CD4-positive, alpha-beta T cell (primary cell): ENCODE data around the gene SERPINB13. TPM values are rescaled to one million over a fixed set of nuclear protein-coding genes. Genes with fewer than 3 reads are reported as not detected.

Experiments
- ATAC-seq: fragments of 200-7000 bp; cut with Tn5 transposase; one replicate; pipeline ENCODE4 v1.10.0; 2022; ENCODE audit warnings: mild to moderate bottlenecking; ENCODE audit not compliant: poor library complexity
- CTCF ChIA-PET: fragments of 350-600 bp; sonication (Branson Sonifier 250); formaldehyde crosslinking; loops from one replicate; lab custom pipeline; 2021; ENCODE audit warnings: antibody characterized with exemption, inconsistent platforms; lab: Charles Lee
- POLR2A ChIA-PET: fragments of 350-600 bp; sonication (Branson Sonifier 250); formaldehyde crosslinking; loops from one replicate; lab custom pipeline; 2021; ENCODE audit warnings: antibody characterized with exemption, inconsistent platforms; lab: Charles Lee
- DNase-seq, 14 experiments: peaks; one replicate each; pipeline ENCODE4 v3.0.0-alpha.2; 2013 to 2020; ENCODE audit warnings: mixed read lengths in 2 of 14
- H3K27ac ChIP-seq, 2 donors: one replicate each; pipeline versions ENCODE4 v1.5.1 to v1.7.0; 2013; ENCODE audit warnings: low read length in 2 of 2, low read depth in 1 of 2, mild to moderate bottlenecking in 1 of 2
- H3K27me3 ChIP-seq, 2 experiments: 1 replicate in 1 of 2; 2 replicates in 1 of 2; pipeline versions ENCODE4 v1.6.1 to v1.7.0; 2013; ENCODE audit warnings: low read length in 2 of 2, control low read depth in 1 of 2, mild to moderate bottlenecking in 1 of 2, moderate library complexity in 1 of 2; ENCODE audit not compliant: insufficient read depth in 2 of 2, control insufficient read depth in 1 of 2
- H3K36me3 ChIP-seq: one replicate; pipeline ENCODE4 v1.6.1; 2013; ENCODE audit warnings: low read length, control low read depth; ENCODE audit not compliant: insufficient read depth
- H3K4me1 ChIP-seq: one replicate; pipeline ENCODE4 v1.6.1; 2013; ENCODE audit warnings: low read length, control low read depth; ENCODE audit not compliant: insufficient read depth
- H3K4me3 ChIP-seq: one replicate; pipeline ENCODE4 v1.5.1; 2013; ENCODE audit warnings: mild to moderate bottlenecking, low read length, moderate library complexity
- H3K9me3 ChIP-seq, 2 experiments: 1 replicate in 1 of 2; 2 replicates in 1 of 2; pipeline versions ENCODE4 v1.6.1 to v1.7.0; 2013; ENCODE audit warnings: low read length in 2 of 2, mild to moderate bottlenecking in 2 of 2, control low read depth in 1 of 2, moderate library complexity in 1 of 2; ENCODE audit not compliant: control insufficient read depth in 1 of 2, insufficient read depth in 1 of 2
- H3K27ac Mint-ChIP-seq: one replicate; pipeline ENCODE4 v1.8.0; 2020; ENCODE audit warnings: mixed read lengths
- H3K27me3 Mint-ChIP-seq: one replicate; pipeline ENCODE4 v1.8.0; 2021; ENCODE audit warnings: mixed read lengths
- H3K36me3 Mint-ChIP-seq: one replicate; pipeline ENCODE4 v1.8.0; 2021; ENCODE audit warnings: low read depth, mixed read lengths
- H3K4me1 Mint-ChIP-seq: one replicate; pipeline ENCODE4 v1.8.0; 2021; ENCODE audit warnings: low read depth, mixed read lengths
- H3K4me3 Mint-ChIP-seq: one replicate; pipeline ENCODE4 v1.8.0; 2020; ENCODE audit warnings: mild to moderate bottlenecking, mixed read lengths
- H3K9me3 Mint-ChIP-seq: one replicate; pipeline ENCODE4 v1.8.0; 2020; ENCODE audit warnings: mixed read lengths
- CTCF ChIP-seq: fragments of 200-600 bp; IDR thresholded peaks from one replicate; pipeline ENCODE4 v1.8.0; 2022; ENCODE audit warnings: antibody characterized with exemption, mild to moderate bottlenecking
- intact Hi-C, 2 experiments: fragments of 100-400 bp; cut with DNase I in 1 of 2; cut with micrococcal nuclease in 1 of 2; formaldehyde crosslinking; loops; one replicate each; pipeline versions ENCODE4 v1.15.1 to v1.9.0; 2023 to 2025; cut with DNase I, micrococcal nuclease
- total RNA-seq, 174 experiments: library from RNA in 2 of 174; stranded (reverse) in 2 of 174; gene quantifications; one replicate each; pipeline ENCODE4 v1.2.3 and lab custom pipeline; 2021 to 2026

SERPINB13 gene
- total RNA-seq, 2 experiments from 2014 or later, result not detected

GRCh38 chr18:63559567-63560491, 27.3 kb upstream of the SERPINB13 start:
- CTCF ChIA-PET, result no interaction called here
- H3K4me3 ChIP-seq, result no peak overlapping the region

GRCh38 chr18:63562284-63562683, 24.9 kb upstream of the SERPINB13 start:
- Histone ChIP-seq H3K4me3 (no peak overlapping the region), H3K27ac (no peak overlapping the region), H3K36me3 (no peaks in the 10 kb centered on the region), H3K4me1 (no peaks in the 10 kb centered on the region), H3K9me3 (no peaks in the 10 kb centered on the region), H3K27me3 (peaks cover 0 to 8% of the 10 kb centered on the region in 2 experiments)
- Mint-ChIP-seq H3K4me3 (no peak overlapping the region), H3K27me3 (peaks cover 14% of the 10 kb centered on the region), H3K4me1 (no peaks in the 10 kb centered on the region), H3K36me3 (no peaks in the 10 kb centered on the region), H3K9me3 (no peaks in the 10 kb centered on the region), H3K27ac (no peak overlapping the region)
- POLR2A ChIA-PET, result no interaction called here
- CTCF ChIA-PET, result no interaction called here
- no peak for DNase-seq
- TF ChIP-seq CTCF, result no peak
- intact Hi-C loops, result no loop called here
- ATAC-seq, result no peak

More at GRCh38 chr18:63559567-63560491, 27.3 kb upstream of the SERPINB13 start:
- Histone ChIP-seq H3K36me3 (no peaks in the 10 kb centered on the region), H3K9me3 (no peaks in the 10 kb centered on the region), H3K4me1 (no peaks in the 10 kb centered on the region), H3K27me3 (peaks cover 0 to 12% of the 10 kb centered on the region in 2 experiments), H3K27ac (no peak overlapping the region)
- no peak for TF ChIP-seq CTCF
- intact Hi-C loops, result no loop called here
- H3K27ac Mint-ChIP-seq, result no peak overlapping the region
- POLR2A ChIA-PET, result no interaction called here
- ATAC-seq (no peak), DNase-seq (no peak)
- no peaks in the 10 kb centered on the region for H3K36me3 Mint-ChIP-seq
- H3K27me3 Mint-ChIP-seq, result peaks cover 13% of the 10 kb centered on the region
- H3K9me3 Mint-ChIP-seq, result no peaks in the 10 kb centered on the region
- H3K4me3 Mint-ChIP-seq, result no peak overlapping the region
- no peaks in the 10 kb centered on the region for H3K4me1 Mint-ChIP-seq

GRCh38 chr18:63564021-63564420, 23.1 kb upstream of the SERPINB13 start:
- TF ChIP-seq CTCF, result no peak
- no peak overlapping the region for H3K4me3 Mint-ChIP-seq
- H3K27ac Mint-ChIP-seq, result no peak overlapping the region
- no peaks in the 10 kb centered on the region for H3K9me3 Mint-ChIP-seq
- Histone ChIP-seq H3K27me3 (peaks cover 0 to 8% of the 10 kb centered on the region in 2 experiments), H3K4me1 (no peaks in the 10 kb centered on the region), H3K27ac (no peak overlapping the region), H3K9me3 (no peaks in the 10 kb centered on the region), H3K4me3 (no peak overlapping the region), H3K36me3 (no peaks in the 10 kb centered on the region)
- ATAC-seq, result no peak
- intact Hi-C loops, result no loop called here
- peaks cover 19% of the 10 kb centered on the region for H3K27me3 Mint-ChIP-seq
- POLR2A ChIA-PET, result no interaction called here
- CTCF ChIA-PET, result no interaction called here
- H3K36me3 Mint-ChIP-seq, result no peaks in the 10 kb centered on the region
- DNase-seq, result no peak
- H3K4me1 Mint-ChIP-seq, result no peaks in the 10 kb centered on the region
